BJ (cell line): ENCODE results near the gene ABLIM1. TPM values are rescaled to one million over a fixed set of nuclear protein-coding genes. Genes with fewer than 3 reads are reported as not detected.
A peak's percentile ranks its signal among the peaks of the same experiment; 100 is the strongest.

Source experiments
- CTCF ChIA-PET: fragments of 350-600 bp; formaldehyde crosslinking; extraction: SDS; loops from one replicate; lab custom pipeline; 2021; ENCODE audit warnings: antibody characterized with exemption, inconsistent platforms; lab: Yijun Ruan, JAX
- POLR2A ChIA-PET: fragments of 300-600 bp; sonication (Branson Sonifier 250); formaldehyde crosslinking; extraction: SDS; loops from one replicate; lab custom pipeline; 2021; ENCODE audit warnings: antibody characterized with exemption; lab: Charles Lee
- DNase-seq: peaks from one replicate; pipeline ENCODE4 v3.0.0-alpha.2; 2011; ENCODE audit warnings: low read depth
- H3K27me3 ChIP-seq: 2 replicates; pipeline ENCODE4 v1.6.0; 2011; ENCODE audit warnings: low read length; ENCODE audit not compliant: control insufficient read depth, insufficient read depth
- H3K36me3 ChIP-seq: 2 replicates; pipeline ENCODE4 v1.5.1; 2011; ENCODE audit warnings: low read length; ENCODE audit not compliant: control insufficient read depth, insufficient read depth
- H3K4me3 ChIP-seq: 2 replicates; pipeline ENCODE4 v1.5.1; 2011; ENCODE audit warnings: low read depth, mild to moderate bottlenecking, control low read depth, low read length
- polyA plus RNA-seq: library from polyadenylated mRNA; depleted of rRNA; stranded (reverse); fragments of >200 nt; gene quantifications from 2 replicates; pipeline ENCODE4 v1.2.3, GENCODE V29; 2011
- TF ChIP-seq, protein P1 (sequence below): IDR thresholded peaks from 2 replicates; pipeline ENCODE4 v1.5.1; 2011; ENCODE audit warnings: low read depth, mild to moderate bottlenecking, control low read depth, inconsistent platforms, low read length, moderate library complexity; ENCODE audit not compliant: insufficient read depth

Gene ABLIM1
- polyA plus RNA-seq, 1 experiment, result 14.4 TPM

- Histone ChIP-seq H3K36me3 (no peaks in the 10 kb centered on the region), H3K4me3 (no peak overlapping the region), H3K27me3 (no peaks in the 10 kb centered on the region)
- no peak for DNase-seq
- ChIA-PET POLR2A (interaction anchor here (0.6 kb wide), 1 partner anchor 179 kb away, joined by 3 read pairs; no protein-coding TSS in a partner anchor), CTCF (interaction anchor here (0.7 to 4.5 kb wide), 37 partner anchors 10 to 408 kb away, joined by 3 to 65 read pairs (median 5); partner anchors contain the start of gene FHIP2A)
- TF ChIP-seq, protein P1, sequence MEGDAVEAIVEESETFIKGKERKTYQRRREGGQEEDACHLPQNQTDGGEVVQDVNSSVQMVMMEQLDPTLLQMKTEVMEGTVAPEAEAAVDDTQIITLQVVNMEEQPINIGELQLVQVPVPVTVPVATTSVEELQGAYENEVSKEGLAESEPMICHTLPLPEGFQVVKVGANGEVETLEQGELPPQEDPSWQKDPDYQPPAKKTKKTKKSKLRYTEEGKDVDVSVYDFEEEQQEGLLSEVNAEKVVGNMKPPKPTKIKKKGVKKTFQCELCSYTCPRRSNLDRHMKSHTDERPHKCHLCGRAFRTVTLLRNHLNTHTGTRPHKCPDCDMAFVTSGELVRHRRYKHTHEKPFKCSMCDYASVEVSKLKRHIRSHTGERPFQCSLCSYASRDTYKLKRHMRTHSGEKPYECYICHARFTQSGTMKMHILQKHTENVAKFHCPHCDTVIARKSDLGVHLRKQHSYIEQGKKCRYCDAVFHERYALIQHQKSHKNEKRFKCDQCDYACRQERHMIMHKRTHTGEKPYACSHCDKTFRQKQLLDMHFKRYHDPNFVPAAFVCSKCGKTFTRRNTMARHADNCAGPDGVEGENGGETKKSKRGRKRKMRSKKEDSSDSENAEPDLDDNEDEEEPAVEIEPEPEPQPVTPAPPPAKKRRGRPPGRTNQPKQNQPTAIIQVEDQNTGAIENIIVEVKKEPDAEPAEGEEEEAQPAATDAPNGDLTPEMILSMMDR, result peak; percentile 83
Observed at GRCh38 chr10:114470956-114471905, 186.8 kb downstream of the ABLIM1 start.

- H3K27me3 ChIP-seq, result no peaks in the 10 kb centered on the region
- DNase-seq, result no peak
- POLR2A ChIA-PET, result no interaction called here
- H3K4me3 ChIP-seq, result no peak overlapping the region
- CTCF ChIA-PET, result interaction anchor here (1.1 to 4.5 kb wide), 9 partner anchors 9 to 407 kb away, joined by 3 to 65 read pairs (median 7); partner anchors contain the start of gene FHIP2A
- no peaks in the 10 kb centered on the region for H3K36me3 ChIP-seq
- TF ChIP-seq, protein P1, result no peak
Observed at GRCh38 chr10:114470361-114470760, 187.7 kb downstream of the ABLIM1 start.

- Histone ChIP-seq H3K36me3 (no peaks in the 10 kb centered on the region), H3K4me3 (no peak overlapping the region), H3K27me3 (no peaks in the 10 kb centered on the region)
- ChIA-PET POLR2A (no interaction called here), CTCF (interaction anchor here (1.0 to 1.2 kb wide), 2 partner anchors 12 to 155 kb away, joined by 7 to 8 read pairs; no protein-coding TSS in a partner anchor)
- TF ChIP-seq, protein P1, result no peak
- no peak for DNase-seq
Observed at GRCh38 chr10:114458955-114459354, 199.1 kb downstream of the ABLIM1 start.

GRCh38 chr10:114458216-114458920 lies 199.7 kb downstream of the ABLIM1 start:
- ChIA-PET POLR2A (no interaction called here), CTCF (interaction anchor here (0.6 to 1.2 kb wide), 4 partner anchors 10 to 422 kb away, joined by 3 to 8 read pairs (median 5); no protein-coding TSS in a partner anchor)
- no peak for DNase-seq
- Histone ChIP-seq H3K4me3 (no peak overlapping the region), H3K36me3 (no peaks in the 10 kb centered on the region), H3K27me3 (no peaks in the 10 kb centered on the region)
- TF ChIP-seq, protein P1, result no peak
